Dendritic cell treated with granulocyte-macrophage colony-stimulating factor and Interleukin-4, amounts not matched to agents 40 ng/mL and 50 ng/mL, for 4 days (primary cell): ENCODE results near the gene DUOX1.

ENCODE experiments used
- H3K27ac Mint-ChIP-seq: one replicate; pipeline ENCODE4 v1.8.0; 2022; ENCODE audit warnings: mild to moderate bottlenecking, mixed read lengths
- H3K27me3 Mint-ChIP-seq: one replicate; pipeline ENCODE4 v1.8.0; 2022; ENCODE audit warnings: mild to moderate bottlenecking, mixed read lengths
- H3K36me3 Mint-ChIP-seq: one replicate; pipeline ENCODE4 v1.8.0; 2022; ENCODE audit warnings: low read depth, mixed read lengths
- H3K4me1 Mint-ChIP-seq: one replicate; pipeline ENCODE4 v1.8.0; 2022; ENCODE audit warnings: low read depth, mixed read lengths
- H3K4me3 Mint-ChIP-seq: one replicate; pipeline ENCODE4 v1.8.0; 2022; ENCODE audit warnings: mild to moderate bottlenecking, moderate library complexity, mixed read lengths
- H3K9me3 Mint-ChIP-seq: one replicate; pipeline ENCODE4 v1.8.0; 2022; ENCODE audit warnings: mixed read lengths
- intact Hi-C: fragments of 100-400 bp; cut with micrococcal nuclease; formaldehyde crosslinking; loops from one replicate; pipeline ENCODE4 v1.15.0; 2022

The DUOX1 gene

DNA sequence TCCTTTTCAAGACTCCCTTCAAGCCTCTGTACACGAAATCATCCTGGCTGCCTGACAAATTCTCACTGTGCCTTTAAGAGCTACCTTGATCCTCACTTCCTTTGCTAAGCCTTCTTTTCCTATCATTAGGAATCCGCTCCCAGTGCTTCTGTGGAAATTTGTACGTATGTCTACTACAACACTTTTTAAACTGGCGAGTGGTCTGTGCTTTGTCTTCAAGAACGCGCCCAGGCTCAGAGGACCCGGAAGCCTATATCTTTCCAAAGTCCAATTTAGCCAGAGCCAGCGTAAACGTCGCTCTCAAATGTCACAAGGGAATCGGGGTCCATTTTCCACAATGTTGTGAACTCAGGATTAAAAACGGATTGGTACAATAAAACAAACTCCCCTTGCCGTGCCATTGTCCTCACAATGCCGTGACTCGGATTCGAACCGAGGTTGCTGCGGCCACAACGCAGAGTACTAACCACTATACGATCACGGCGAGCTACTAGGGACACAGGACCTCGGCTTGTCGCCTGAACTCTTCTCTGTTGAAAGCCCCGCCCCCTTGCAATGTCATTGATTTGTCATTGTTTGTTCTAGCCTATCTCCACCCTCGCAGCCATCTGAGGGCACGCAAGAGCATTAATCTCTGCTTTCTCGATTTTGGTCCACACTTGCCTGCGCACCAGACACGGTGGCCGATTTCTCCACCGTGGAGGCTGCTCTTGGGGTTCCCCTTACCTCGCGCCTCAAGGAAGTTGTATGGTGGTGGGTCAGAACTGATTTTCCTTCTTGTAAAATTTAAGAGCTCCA lies 70.4 kb downstream of the DUOX1 start:
- Mint-ChIP-seq H3K36me3 (peaks cover 10% of the 10 kb centered on the region), H3K4me3 (no peak overlapping the region), H3K27me3 (no peaks in the 10 kb centered on the region), H3K4me1 (peaks cover 26% of the 10 kb centered on the region), H3K9me3 (no peaks in the 10 kb centered on the region), H3K27ac (no peak overlapping the region)
- intact Hi-C loops = loop anchor here (2.0 kb wide), 1 partner anchor 79 kb away; no protein-coding TSS in a partner anchor

DNA sequence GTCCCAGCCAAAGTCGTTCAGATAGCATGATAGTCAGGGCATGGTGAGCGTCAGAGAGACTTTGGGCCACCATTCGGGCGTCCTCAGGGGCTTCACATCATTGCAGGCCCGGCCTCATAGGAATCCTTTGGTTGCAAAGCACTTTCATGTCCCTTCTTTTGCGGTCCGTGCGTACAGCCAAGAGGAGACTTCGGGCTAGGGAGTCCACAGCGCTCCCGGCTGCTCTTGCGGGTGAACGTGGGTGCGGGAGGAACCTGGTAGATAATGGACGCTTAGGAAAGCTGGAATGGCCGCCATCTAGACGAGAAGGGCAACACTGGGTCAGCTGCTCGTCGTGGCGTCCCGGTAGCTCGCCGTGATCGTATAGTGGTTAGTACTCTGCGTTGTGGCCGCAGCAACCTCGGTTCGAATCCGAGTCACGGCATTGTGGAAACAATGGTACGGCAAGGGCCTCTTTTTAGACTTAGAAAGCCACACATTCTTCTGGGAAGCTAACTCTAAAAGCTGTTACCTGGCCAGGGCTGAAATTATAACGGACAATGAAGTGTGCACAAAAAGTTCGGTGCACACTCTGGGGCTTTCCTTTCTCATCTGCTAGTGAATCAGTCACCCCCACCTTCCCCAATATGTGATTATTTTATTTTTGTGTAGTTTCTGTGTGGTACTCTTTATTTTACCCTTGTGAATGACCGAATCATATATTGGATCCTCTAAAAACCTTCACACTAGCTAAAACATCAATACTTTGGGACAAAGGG lies 71.2 kb downstream of the DUOX1 start:
- intact Hi-C loops = loop anchor here (2.0 kb wide), 1 partner anchor 78 kb away; no protein-coding TSS in a partner anchor
- Mint-ChIP-seq H3K27me3 (no peaks in the 10 kb centered on the region), H3K4me3 (no peak overlapping the region), H3K36me3 (peaks cover 10% of the 10 kb centered on the region), H3K9me3 (no peaks in the 10 kb centered on the region), H3K4me1 (peaks cover 30% of the 10 kb centered on the region), H3K27ac (no peak overlapping the region)

DNA sequence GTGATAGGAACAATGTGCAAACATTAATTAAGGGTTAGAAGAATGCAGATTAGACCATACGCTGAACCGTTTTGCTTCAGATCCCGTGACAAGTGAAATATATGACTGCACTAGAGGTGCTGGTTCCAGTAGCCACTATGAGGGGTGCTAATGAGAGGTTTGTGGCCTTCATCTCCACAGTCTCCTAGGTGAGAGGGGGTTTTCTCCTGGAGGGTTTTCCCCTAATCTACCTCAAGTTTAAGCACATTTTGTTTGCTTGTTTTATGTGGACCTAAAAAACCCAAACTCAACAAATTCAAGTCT lies 71.7 kb downstream of the DUOX1 start:
- Mint-ChIP-seq H3K4me3 (no peak overlapping the region), H3K27ac (no peak overlapping the region), H3K27me3 (no peaks in the 10 kb centered on the region), H3K9me3 (no peaks in the 10 kb centered on the region), H3K36me3 (peaks cover 10% of the 10 kb centered on the region), H3K4me1 (peaks cover 30% of the 10 kb centered on the region)
- intact Hi-C loops = loop anchor here (2.0 kb wide), 1 partner anchor 77 kb away; no protein-coding TSS in a partner anchor

DNA sequence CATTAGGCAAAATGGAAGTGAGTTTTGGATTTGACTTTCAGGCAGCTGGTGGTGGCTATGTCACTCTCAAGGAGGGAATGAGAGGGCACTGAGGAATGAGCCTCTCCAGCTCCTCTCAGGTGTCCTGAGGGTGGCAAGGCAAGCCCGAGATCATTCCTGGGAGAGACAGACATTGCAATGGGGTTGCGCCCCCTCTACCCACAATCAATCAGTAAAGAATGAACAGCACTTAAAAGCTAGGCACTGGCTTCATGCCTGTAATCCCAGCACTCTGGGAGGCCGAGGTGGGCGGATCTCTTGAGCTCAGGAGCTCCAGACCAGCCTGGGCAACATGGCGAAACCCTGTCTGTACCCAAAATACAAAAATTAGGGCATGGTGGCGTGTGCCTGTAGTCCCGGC lies 72.1 kb downstream of the DUOX1 start:
- H3K27me3 Mint-ChIP-seq = peaks cover 2% of the 10 kb centered on the region
- peaks cover 30% of the 10 kb centered on the region for H3K4me1 Mint-ChIP-seq
- intact Hi-C loops = loop anchor here (2.0 kb wide), 1 partner anchor 77 kb away; no protein-coding TSS in a partner anchor
- no peaks in the 10 kb centered on the region for H3K9me3 Mint-ChIP-seq
- peaks cover 10% of the 10 kb centered on the region for H3K36me3 Mint-ChIP-seq
- no peak overlapping the region for H3K27ac Mint-ChIP-seq
- H3K4me3 Mint-ChIP-seq = no peak overlapping the region

DNA sequence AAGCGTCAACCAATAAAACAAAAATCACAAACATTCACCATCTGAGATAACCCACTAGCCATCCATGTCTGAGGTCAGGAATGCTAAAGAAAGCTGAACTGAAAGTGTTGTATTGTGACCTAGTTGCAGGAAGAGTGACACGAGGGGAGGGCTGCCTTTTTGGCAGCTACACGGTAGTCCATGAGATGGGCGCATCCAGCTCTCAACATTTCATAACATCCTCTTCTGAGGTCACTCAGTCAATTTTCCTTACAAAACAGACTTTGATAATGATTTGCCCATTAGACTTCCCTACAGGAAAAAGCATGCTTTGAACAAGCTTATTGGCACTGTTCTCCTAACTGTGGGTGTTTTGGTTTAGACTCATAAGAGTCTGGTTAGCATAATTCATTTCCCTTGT lies 73.4 kb downstream of the DUOX1 start:
- H3K27ac Mint-ChIP-seq = peak overlapping the region; percentile 69
- H3K27me3 Mint-ChIP-seq = peaks cover 3% of the 10 kb centered on the region
- no peak overlapping the region for H3K4me3 Mint-ChIP-seq
- H3K4me1 Mint-ChIP-seq = peaks cover 23% of the 10 kb centered on the region
- peaks cover 10% of the 10 kb centered on the region for H3K36me3 Mint-ChIP-seq
- H3K9me3 Mint-ChIP-seq = no peaks in the 10 kb centered on the region
- intact Hi-C loops = no loop called here

DNA sequence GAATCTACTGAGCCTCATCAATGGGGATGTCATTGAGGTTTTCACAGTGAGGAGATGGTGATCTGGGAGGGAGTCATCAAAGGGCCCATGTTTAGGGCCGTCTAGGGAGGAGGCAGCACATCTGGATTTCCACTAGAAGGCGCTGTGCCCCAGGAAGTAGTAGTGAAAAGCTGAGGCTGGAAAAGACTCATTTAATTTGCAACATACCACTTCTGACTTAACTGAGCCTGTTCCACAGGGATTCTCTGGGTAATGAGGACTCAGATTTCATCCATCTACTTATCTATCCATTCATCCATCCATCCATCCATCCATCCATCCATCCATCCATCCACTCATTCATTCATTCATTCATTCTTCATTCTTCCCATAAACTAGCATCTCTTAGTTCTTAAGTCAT lies 75.4 kb downstream of the DUOX1 start:
- Mint-ChIP-seq H3K36me3 (no peaks in the 10 kb centered on the region), H3K27ac (no peak overlapping the region), H3K9me3 (no peaks in the 10 kb centered on the region), H3K4me3 (no peak overlapping the region), H3K4me1 (peaks cover 23% of the 10 kb centered on the region), H3K27me3 (peaks cover 3% of the 10 kb centered on the region)
- intact Hi-C loops = no loop called here

DNA sequence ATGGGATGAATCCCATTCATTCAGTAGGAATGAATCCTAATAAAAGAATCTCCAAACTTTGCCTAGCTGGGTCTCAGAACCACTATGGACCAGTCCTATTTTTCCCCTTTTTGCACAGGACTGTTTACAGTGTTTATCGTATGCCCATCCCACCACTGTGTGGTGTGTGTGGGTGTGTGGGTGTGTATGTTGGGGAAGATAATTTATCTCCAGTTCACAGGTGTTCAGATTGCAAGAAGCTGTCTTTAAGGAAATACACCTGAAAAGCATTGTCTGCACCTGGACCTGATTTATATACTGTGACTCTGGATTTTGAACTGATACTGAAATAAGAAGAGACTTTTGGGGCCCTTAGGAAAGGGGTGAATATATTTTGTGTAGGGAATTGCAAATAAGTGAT lies 82.7 kb downstream of the DUOX1 start:
- H3K4me1 Mint-ChIP-seq = no peaks in the 10 kb centered on the region
- no peak overlapping the region for H3K27ac Mint-ChIP-seq
- H3K9me3 Mint-ChIP-seq = no peaks in the 10 kb centered on the region
- H3K36me3 Mint-ChIP-seq = no peaks in the 10 kb centered on the region
- H3K4me3 Mint-ChIP-seq = no peak overlapping the region
- intact Hi-C loops = no loop called here
- peaks cover 13% of the 10 kb centered on the region for H3K27me3 Mint-ChIP-seq
